Subcutaneous abdominal adipose tissue (tissue), 5 donors: ENCODE data around the gene LRCH3.

ENCODE experiments used
- H3K27ac ChIP-seq: one replicate; pipeline ENCODE4 v1.7.0; 2013; ENCODE audit warnings: low read depth, mild to moderate bottlenecking, inconsistent platforms, low read length, moderate library complexity
- H3K27me3 ChIP-seq, 5 donors: one replicate each; pipeline ENCODE4 v1.7.0; 2013; ENCODE audit warnings: low read length in 5 of 5, inconsistent platforms in 1 of 5; ENCODE audit not compliant: control insufficient read depth in 5 of 5, insufficient read depth in 4 of 5
- H3K36me3 ChIP-seq, 5 donors: one replicate each; pipeline ENCODE4 v1.7.0; 2013; ENCODE audit warnings: low read length in 5 of 5; ENCODE audit not compliant: control insufficient read depth in 5 of 5, insufficient read depth in 5 of 5
- H3K4me1 ChIP-seq, 5 donors: one replicate each; pipeline ENCODE4 v1.7.0; 2013; ENCODE audit warnings: low read length in 5 of 5, mild to moderate bottlenecking in 3 of 5, moderate library complexity in 1 of 5; ENCODE audit not compliant: control insufficient read depth in 5 of 5, insufficient read depth in 5 of 5
- H3K4me3 ChIP-seq, 5 donors: one replicate each; pipeline ENCODE4 v1.7.0; 2013; ENCODE audit warnings: low read length in 5 of 5, low read depth in 1 of 5
- H3K9ac ChIP-seq, 5 donors: one replicate each; pipeline ENCODE4 v1.7.0; 2013; ENCODE audit warnings: low read length in 5 of 5, mild to moderate bottlenecking in 4 of 5, moderate library complexity in 3 of 5
- H3K9me3 ChIP-seq, 5 donors: one replicate each; pipeline ENCODE4 v1.7.0; 2013; ENCODE audit warnings: low read length in 5 of 5; ENCODE audit not compliant: control insufficient read depth in 5 of 5
- donor health status: healthy.
- donor health status: healthy.
- donor health status: healthy.
- donor health status: healthy.
- donor health status: healthy.

The LRCH3 gene

DNA sequence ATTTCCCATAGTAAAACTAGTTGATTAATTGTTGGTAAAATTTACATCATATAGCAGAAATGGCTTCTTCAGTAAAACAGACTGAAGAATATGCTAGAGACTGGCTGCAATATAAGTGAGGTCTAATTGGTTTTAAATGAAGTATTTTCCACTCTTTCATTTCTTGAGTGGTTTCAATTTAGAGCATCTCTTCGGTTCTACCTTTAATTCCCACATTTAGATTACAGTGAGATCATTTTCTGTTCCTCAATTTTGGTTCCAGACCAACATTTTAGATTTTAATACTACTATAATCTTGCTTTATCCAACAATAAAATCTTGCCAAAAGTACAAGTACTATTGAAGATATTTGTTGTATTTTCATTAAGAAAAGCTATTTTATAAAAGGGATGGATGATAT is 1.0 kb upstream of the LRCH3 start:
- peaks cover 0 to 6% (median 0%) of the 10 kb centered on the region in 5 donors for H3K36me3 ChIP-seq
- no peak overlapping the region for H3K9ac ChIP-seq
- no peak overlapping the region for H3K27ac ChIP-seq
- peaks cover 0 to 27% (median 21%) of the 10 kb centered on the region in 5 donors for H3K4me1 ChIP-seq
- H3K4me3 ChIP-seq = no peak overlapping the region
- H3K9me3 ChIP-seq = no peaks in the 10 kb centered on the region
- H3K27me3 ChIP-seq = no peaks in the 10 kb centered on the region

DNA sequence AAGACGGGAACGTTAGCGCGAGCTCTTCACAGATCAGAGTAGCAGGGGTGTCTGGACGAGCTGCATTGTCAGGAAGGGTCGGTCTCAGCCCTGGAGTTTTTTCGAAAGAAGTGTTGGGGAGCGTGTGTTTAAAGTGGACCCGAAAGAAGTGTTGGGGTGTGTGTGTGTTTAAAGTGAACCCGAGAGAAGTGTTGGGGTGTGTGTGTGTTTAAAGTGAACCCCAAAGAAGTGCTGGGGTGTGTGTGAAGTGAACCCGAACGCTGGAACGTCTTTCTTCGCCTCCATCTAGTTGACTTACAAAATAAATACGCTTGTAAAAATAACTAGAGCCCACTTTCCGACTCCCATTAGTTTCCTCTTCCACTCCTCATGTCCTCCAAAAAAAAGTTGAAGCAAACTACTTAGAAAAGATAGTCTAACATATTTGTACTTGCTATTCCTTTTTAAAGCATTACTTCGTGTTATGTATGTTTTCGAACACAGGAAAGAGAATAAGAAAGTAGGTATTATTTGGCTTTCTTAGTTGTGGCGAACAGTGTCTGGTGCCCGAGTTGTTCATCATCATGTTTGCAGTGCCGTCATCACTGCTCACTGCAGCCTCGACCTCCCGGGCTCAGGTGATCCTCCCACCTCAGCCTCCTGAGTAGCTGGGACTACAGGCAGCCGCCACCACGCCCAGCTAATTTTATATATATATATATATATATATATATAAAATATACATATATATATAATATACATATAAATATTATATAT is 1.0 kb downstream of the LRCH3 start:
- Histone ChIP-seq H3K27me3 (no peaks in the 10 kb centered on the region), H3K9ac (peak overlapping the region; percentile 90 to 98 (median 95)), H3K9me3 (no peaks in the 10 kb centered on the region), H3K4me1 (peaks cover 0 to 28% (median 21%) of the 10 kb centered on the region in 5 donors), H3K4me3 (peak overlapping the region; percentile 76 to 97 (median 90)), H3K36me3 (peaks cover 0 to 2% (median 0%) of the 10 kb centered on the region in 5 donors), H3K27ac (peak overlapping the region; percentile 91)

DNA sequence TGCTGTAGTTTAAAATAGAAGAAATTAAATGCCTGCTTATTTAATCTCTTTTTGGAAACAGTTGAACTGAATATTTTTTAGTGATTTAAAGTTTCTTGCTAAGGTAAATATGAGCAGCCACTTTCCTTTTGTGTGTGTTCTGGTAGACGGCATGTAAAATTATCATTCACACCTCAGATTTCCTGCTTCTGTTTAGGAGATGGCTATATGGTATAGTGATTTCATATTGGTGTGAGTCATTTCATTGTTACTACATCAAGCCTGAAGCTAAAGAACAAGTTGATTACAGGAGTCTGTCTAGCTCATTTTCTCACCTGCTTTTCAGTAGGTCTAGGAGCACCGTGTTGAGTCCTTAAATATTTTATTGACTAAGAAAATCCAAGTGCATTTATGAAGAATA is 2.2 kb downstream of the LRCH3 start:
- Histone ChIP-seq H3K27ac (no peak overlapping the region), H3K4me3 (no peak overlapping the region)

DNA sequence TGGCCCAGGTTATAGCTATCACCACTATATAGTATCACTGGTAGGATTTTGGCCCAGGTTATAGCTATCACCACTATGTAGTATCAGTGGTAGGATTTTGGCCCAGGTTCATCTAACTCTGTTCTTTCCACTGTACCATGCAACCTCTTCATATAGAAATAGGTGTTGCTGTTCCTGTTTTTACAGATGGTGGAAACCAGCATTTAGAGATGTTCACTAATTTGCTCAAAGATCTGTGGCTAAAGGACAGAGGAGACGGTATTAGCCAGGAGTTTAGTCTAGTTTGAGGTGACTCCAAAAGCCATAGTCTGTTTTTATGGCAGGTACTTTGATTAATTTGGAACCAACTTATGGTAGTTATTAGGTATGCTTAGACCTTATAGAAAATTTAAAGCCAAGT is 3.1 kb downstream of the LRCH3 start:
- H3K4me3 ChIP-seq = no peak overlapping the region
- H3K27me3 ChIP-seq = no peaks in the 10 kb centered on the region
- no peak overlapping the region for H3K9ac ChIP-seq
- peaks cover 0 to 28% (median 23%) of the 10 kb centered on the region in 5 donors for H3K4me1 ChIP-seq
- H3K27ac ChIP-seq = no peak overlapping the region
- H3K9me3 ChIP-seq = no peaks in the 10 kb centered on the region
- H3K36me3 ChIP-seq = no peaks in the 10 kb centered on the region

More for the DNA sequence above, 2.2 kb downstream of the LRCH3 start:
- Histone ChIP-seq H3K36me3 (no peaks in the 10 kb centered on the region), H3K9me3 (no peaks in the 10 kb centered on the region), H3K27me3 (no peaks in the 10 kb centered on the region), H3K9ac (peak overlapping the region in 1 of 5 donors; percentile 16), H3K4me1 (peaks cover 0 to 28% (median 21%) of the 10 kb centered on the region in 5 donors)

DNA sequence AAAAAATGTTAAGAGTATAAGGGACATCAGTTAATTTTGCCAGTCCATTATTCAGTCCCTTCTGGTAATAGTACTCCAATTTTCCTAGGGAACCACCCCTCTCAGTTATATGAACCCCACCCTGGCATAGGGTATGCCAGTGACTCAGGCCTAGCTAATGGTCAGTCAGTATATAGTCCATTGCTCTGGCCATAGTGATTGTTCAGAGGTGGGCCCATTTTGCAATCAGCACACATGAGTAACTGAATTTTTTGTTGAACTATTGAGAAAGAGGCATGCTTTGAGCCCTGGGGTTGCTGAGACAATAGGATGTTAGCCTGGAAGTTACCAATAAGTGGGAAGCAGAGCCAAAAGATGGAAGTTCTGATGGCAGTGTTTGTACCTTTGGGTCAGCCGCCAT is 4.1 kb downstream of the LRCH3 start:
- Histone ChIP-seq H3K27ac (no peak overlapping the region), H3K36me3 (no peaks in the 10 kb centered on the region), H3K4me1 (peaks cover 0 to 28% (median 23%) of the 10 kb centered on the region in 5 donors), H3K27me3 (no peaks in the 10 kb centered on the region), H3K9me3 (no peaks in the 10 kb centered on the region), H3K9ac (no peak overlapping the region), H3K4me3 (no peak overlapping the region)

DNA sequence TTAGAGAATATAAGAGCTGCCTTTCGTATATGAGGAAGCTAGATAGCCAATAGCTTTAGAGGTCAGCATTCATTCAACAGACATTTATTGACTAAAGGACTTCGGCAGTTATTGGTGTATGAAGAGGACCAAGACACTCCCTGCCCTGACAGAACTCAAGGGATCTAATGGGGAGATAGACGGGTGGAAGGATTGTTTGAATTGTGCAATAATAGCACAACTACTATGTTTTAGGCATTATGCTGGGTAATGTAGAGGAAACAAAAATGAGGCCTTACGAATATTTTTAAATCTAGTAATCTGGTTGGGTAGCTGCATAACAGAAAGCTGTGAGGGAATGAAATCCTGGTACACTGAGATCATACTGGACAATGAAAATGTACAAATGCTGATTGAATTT is 5.0 kb downstream of the LRCH3 start:
- Histone ChIP-seq H3K9ac (no peak overlapping the region), H3K27ac (no peak overlapping the region), H3K4me1 (peaks cover 0 to 24% (median 20%) of the 10 kb centered on the region in 5 donors), H3K4me3 (no peak overlapping the region), H3K27me3 (no peaks in the 10 kb centered on the region), H3K36me3 (no peaks in the 10 kb centered on the region), H3K9me3 (no peaks in the 10 kb centered on the region)

DNA sequence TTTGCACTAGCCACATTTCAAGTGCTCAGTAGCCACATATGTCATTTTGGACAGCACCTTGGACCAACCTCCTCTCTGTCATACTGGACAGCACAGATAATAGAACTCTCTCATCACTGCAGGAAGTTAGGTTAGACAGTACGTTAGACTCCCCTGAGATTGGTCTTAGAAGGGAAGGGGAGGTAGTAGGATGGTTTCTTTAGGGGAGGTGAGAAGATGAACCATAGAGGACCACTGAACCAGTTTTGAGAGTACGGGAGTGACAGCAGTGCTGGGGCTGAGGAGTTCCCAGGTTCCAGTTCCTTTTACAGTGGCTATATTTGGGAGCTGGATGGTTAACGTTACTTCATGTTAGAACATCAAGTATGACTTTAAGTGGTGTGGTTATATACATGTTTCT is 7.8 kb downstream of the LRCH3 start:
- H3K27me3 ChIP-seq = no peaks in the 10 kb centered on the region
- H3K4me1 ChIP-seq = peaks cover 0 to 7% (median 6%) of the 10 kb centered on the region in 5 donors
- H3K27ac ChIP-seq = no peak overlapping the region
- no peaks in the 10 kb centered on the region for H3K9me3 ChIP-seq
- H3K9ac ChIP-seq = no peak overlapping the region
- H3K36me3 ChIP-seq = no peaks in the 10 kb centered on the region
- no peak overlapping the region for H3K4me3 ChIP-seq

DNA sequence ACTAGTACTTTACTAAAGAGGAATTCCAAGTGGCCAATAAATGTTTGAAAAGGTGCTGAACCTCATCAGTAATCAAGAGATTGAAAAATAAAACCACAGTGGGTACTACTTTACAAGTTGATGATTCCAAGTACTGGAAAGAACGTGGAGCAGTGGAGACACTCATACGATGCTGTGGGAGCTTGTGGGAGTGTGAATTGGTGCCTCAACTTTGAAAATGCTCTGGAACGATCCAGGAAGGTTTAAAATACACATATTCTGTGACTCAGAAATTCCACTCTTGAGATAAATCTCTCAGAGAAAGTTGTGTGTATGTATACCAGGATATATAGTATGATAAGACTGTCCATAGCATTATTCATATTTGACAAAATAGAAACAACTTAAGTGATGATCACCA is 9.3 kb downstream of the LRCH3 start:
- Histone ChIP-seq H3K27ac (no peak overlapping the region), H3K36me3 (no peaks in the 10 kb centered on the region), H3K9me3 (no peaks in the 10 kb centered on the region), H3K27me3 (no peaks in the 10 kb centered on the region), H3K9ac (no peak overlapping the region), H3K4me3 (no peak overlapping the region), H3K4me1 (peaks cover 0 to 4% (median 0%) of the 10 kb centered on the region in 5 donors)

DNA sequence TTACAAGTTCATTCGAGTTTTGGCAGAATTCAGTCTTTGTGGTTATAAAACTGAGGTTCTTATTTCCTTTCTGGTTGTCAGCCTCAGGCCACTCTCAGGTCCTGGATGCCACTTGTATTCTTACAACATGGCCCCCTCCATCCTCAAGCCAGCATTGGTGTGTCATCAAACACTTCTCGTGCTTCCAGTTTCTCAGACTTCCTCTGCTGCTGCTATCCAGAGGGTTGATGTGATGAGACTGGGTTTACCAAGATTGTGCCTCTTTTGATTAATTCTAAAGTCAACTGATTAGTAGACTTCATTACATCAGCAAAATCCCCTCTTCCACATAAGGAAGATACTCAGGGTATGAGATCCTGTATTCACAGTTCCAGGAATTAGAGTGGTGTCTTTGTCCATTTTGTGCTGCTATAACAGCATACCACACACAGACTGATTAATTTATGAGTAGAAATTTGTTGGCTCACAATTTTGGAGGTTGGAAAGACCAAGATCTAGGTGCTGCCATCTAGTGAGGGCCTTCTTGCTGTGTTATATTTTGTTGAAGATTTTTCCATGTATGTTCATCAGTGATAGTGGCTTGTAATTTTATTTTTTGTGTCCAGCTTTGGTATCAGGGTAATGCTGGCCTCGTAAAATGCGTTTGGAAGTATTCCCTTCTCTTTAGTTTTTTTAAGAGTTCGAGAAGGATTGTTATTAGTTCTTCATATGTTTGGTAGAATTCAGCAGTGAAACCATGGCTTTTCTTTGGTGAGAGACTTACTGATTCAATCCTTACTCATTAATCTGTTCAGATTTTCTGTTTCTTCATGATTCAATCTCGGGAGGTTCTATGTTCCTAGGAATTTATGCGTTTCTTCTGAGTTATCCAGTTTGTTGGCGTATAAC is 11.1 kb downstream of the LRCH3 start:
- H3K27me3 ChIP-seq = no peaks in the 10 kb centered on the region
- H3K9ac ChIP-seq = no peak overlapping the region
- peaks cover 0 to 4% (median 0%) of the 10 kb centered on the region in 5 donors for H3K4me1 ChIP-seq
- no peaks in the 10 kb centered on the region for H3K36me3 ChIP-seq
- H3K4me3 ChIP-seq = no peak overlapping the region
- no peak overlapping the region for H3K27ac ChIP-seq
- H3K9me3 ChIP-seq = no peaks in the 10 kb centered on the region
